Measurements from ENCODE around the gene MAML2.

DNA sequence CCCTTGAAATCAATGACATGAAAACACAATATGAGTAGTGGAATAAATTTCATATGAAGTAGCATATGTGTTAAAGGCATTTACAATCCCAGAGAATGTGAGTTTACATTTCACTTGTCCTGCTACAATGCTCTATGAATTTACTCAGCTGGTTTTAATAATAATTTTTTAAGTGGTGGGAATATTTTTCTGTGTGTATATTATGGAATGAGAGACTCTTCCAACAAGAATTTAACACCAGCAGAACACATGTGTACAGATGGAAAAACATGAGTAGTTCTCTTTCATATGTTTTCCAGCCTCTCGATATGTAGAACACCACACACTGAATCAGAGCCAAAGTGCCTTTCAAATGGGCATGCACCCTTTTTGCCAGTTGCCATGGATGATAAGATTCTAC, 170.4 kb downstream of the MAML2 start:
- TF ChIP-seq, protein P1, sequence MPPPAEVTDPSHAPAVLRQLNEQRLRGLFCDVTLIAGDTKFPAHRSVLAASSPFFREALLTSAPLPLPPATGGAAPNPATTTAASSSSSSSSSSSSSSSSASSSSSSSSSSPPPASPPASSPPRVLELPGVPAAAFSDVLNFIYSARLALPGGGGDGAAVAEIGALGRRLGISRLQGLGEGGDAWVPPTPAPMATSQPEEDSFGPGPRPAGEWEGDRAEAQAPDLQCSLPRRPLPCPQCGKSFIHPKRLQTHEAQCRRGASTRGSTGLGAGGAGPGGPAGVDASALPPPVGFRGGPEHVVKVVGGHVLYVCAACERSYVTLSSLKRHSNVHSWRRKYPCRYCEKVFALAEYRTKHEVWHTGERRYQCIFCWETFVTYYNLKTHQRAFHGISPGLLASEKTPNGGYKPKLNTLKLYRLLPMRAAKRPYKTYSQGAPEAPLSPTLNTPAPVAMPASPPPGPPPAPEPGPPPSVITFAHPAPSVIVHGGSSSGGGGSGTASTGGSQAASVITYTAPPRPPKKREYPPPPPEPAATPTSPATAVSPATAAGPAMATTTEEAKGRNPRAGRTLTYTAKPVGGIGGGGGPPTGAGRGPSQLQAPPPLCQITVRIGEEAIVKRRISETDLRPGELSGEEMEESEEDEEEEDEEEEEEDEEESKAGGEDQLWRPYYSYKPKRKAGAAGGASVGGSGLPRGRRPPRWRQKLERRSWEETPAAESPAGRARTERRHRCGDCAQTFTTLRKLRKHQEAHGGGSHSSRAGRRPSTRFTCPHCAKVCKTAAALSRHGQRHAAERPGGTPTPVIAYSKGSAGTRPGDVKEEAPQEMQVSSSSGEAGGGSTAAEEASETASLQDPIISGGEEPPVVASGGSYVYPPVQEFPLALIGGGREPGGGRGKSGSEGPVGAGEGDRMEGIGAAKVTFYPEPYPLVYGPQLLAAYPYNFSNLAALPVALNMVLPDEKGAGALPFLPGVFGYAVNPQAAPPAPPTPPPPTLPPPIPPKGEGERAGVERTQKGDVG (CRISPR knock-in tag; IDR thresholded peaks at IDR 0.05; ENCODE audit: borderline replicate concordance), result no peak
- no peak for TF ChIP-seq ZNF543 (CRISPR knock-in tag; IDR thresholded peaks at IDR 0.05)
- TF ChIP-seq, protein P2, sequence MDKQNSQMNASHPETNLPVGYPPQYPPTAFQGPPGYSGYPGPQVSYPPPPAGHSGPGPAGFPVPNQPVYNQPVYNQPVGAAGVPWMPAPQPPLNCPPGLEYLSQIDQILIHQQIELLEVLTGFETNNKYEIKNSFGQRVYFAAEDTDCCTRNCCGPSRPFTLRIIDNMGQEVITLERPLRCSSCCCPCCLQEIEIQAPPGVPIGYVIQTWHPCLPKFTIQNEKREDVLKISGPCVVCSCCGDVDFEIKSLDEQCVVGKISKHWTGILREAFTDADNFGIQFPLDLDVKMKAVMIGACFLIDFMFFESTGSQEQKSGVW (CRISPR knock-in tag; IDR thresholded peaks at IDR 0.05; ENCODE audit: borderline replicate concordance), result no peak
- TF ChIP-seq POLR2AphosphoS5 (IDR thresholded peaks at IDR 0.05; ENCODE audit: low read depth, low read length), result no peak
- no peak for TF ChIP-seq NR2F6 (IDR thresholded peaks at IDR 0.05)
- no peak for TF ChIP-seq NR2F6 (CRISPR knock-in tag; IDR thresholded peaks at IDR 0.05)
- no peak for TF ChIP-seq HNRNPH1 (optimal IDR thresholded peaks at IDR 0.05; ENCODE audit: low read depth, low read length)
- TF ChIP-seq POLR2A (IDR thresholded peaks at IDR 0.05; ENCODE audit: insufficient read depth in 1 of 2, low read depth in 2 of 2, low read length in 2 of 2), result no peak
- no peak for TF ChIP-seq FIP1L1 (IDR thresholded peaks at IDR 0.05; ENCODE audit: borderline replicate concordance, insufficient read depth, low read depth, low read length)
- no peak for TF ChIP-seq ZNF75D (CRISPR knock-in tag; IDR thresholded peaks at IDR 0.05; ENCODE audit: borderline replicate concordance)
- no peak for TF ChIP-seq YY1 (IDR thresholded peaks at IDR 0.05; ENCODE audit: insufficient read depth, insufficient replicate concordance, low read depth, low read length)
- no peak for TF ChIP-seq ZNF207 (IDR thresholded peaks at IDR 0.05; ENCODE audit: borderline replicate concordance)
- TF ChIP-seq, protein P3, sequence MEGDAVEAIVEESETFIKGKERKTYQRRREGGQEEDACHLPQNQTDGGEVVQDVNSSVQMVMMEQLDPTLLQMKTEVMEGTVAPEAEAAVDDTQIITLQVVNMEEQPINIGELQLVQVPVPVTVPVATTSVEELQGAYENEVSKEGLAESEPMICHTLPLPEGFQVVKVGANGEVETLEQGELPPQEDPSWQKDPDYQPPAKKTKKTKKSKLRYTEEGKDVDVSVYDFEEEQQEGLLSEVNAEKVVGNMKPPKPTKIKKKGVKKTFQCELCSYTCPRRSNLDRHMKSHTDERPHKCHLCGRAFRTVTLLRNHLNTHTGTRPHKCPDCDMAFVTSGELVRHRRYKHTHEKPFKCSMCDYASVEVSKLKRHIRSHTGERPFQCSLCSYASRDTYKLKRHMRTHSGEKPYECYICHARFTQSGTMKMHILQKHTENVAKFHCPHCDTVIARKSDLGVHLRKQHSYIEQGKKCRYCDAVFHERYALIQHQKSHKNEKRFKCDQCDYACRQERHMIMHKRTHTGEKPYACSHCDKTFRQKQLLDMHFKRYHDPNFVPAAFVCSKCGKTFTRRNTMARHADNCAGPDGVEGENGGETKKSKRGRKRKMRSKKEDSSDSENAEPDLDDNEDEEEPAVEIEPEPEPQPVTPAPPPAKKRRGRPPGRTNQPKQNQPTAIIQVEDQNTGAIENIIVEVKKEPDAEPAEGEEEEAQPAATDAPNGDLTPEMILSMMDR (CRISPR knock-in tag; IDR thresholded peaks at IDR 0.05), result no peak
